Stimulated activated CD8-positive, alpha-beta memory T cell treated with anti-CD3 and anti-CD28 coated beads, Interleukin-4, amount 100 ng/mL, for 48 hours (primary cell): ENCODE data around the gene CAPZB.
A peak's percentile ranks its signal among the peaks of the same experiment; 100 is the strongest.

Source experiments
- DNase-seq: peaks from one replicate; pipeline ENCODE4 v3.0.0-alpha.2; 2020

CAPZB gene

DNA sequence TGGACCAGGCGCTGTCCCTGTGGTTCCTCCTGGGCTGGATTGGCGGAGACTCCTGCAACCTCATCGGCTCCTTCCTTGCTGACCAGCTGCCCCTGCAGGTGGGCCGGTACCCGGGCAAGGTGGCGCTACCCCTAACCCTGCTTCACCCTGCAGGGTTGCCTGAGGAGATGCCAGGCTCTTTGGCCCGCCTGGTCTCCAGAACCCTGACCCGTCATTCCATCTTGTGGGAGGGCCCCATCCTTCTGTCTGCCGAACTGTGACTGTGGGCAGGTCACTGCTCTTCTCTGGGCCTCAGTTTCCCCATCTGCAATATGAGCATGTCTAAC is 160.7 kb downstream of the CAPZB start:
- no peak for DNase-seq

DNA sequence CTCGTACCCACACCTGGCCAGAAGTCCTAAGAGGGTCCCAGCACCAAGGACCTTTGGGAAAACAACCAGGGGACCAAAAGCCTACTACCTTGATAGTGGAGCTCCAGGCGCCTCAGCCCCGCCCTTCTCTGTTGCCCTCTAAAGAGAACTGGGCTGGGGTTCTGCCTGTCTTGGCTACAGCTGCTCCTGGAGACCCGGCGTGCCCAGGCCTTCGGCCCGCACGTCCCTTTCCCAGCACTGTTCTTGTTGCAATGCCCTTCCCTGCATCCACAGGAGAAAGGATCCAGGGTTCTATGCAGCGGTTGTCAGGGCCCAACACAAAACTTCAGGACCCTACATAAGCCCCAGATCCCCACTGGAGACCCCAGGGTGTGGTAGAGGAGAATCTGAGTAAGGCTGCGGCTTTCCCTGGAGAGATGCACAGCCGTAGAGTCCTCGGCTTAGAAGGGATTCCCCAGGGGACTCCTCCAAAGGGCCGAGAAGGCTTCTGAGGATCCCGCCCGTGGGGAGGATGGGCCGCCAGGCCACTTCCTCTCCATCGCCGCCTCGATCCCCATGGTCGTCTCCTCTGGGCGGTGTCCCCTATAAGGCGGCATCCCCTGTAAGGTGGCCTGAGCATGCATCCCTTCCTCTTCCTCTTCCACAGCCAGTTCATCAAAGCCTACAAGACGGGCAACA is 161.2 kb downstream of the CAPZB start:
- DNase-seq, result no peak

DNA sequence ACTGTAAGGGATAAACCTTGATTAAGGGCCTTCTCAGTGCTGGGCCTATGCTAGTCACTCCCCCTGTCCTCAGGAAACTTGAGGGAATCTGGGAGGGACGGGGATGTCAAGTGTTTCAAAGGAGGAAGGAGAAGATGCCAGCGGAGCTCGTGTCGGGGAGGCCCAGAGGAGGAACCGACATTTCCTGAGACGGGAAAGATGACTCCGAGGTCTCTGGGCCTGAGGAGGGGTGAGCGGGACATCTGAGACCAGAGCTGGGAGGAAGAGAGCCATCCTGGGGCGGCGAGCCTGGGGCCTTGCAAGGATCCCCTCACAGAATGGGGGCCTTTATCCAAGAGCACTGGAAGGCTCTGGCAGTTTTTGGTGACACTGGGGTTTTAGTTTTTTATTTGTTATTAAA is 162.9 kb downstream of the CAPZB start:
- no peak for DNase-seq

DNA sequence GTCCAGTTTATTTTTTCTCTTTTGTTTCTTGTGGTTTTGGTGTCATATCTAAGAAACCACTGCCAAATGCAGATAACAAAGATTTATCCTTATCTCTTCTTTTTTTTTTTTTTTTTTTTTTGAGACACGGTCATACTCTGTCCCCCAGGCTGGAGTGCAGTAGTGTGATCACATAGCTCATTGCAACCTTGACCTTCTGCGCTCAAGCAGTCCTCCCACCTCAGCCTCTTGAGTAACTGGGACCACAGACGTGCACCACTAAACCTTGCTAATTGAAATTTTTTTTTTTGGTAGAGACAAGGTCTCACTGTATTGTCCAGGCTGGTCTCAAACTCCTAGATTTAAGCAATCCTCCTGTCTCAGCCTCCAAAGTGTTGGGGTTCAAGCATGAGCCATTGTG is 164.3 kb downstream of the CAPZB start:
- DNase-seq, result no peak

DNA sequence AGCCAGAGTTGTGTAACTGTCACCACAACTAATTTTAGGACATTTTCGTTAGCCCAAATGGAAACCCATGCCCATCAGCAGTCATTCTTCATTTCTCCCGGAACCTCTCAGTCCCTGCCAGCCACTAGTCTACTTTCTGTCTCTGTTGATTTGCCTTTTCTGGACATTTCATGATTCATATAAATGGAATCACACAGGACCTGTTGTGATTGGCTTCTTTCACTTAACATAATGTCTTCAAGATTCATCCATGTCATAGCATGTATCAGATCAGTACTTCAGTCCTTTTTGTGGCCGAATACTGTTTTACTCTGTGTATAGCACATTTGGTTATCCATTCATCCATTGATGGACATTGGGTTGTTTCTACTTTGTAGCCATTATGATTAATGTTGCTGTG is 166.1 kb downstream of the CAPZB start:
- DNase-seq, result no peak

DNA sequence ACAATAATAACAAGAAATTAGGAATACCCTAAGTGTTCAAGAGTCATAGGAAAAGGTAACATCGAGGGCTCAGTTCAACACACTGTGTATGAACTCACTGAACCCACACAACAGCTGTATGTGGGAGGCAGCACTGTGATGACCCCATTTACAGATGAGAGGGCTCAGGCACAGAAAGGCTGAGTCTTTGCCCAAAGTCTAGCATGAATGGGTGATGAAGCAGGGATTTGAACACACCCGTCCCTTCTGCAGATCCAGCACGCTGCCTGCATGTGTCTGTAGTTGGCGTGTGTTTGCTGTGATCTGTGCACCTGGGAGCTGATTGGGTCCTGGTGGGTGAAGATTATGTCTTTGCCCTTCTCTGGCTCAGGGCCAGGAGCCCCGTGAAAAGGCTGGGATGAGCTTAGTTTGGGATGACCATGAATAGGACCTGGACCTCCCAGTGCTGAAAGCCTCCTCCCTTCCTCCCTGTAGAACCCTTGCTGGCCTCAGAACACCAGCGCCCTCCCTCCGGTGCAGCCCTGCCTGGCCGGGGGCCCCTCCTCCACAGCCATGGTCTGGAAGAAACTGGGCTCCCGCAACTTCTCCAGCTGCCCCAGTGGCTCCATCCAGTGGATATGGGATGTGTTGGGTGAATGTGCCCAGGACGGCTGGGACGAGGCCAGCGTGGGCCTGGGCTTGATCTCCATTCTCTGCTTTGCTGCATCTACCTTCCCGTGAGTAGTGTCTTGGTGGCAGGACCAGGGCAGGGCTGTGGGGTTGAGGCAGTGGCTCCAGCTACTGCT is 168.0 kb downstream of the CAPZB start:
- no peak for DNase-seq

DNA sequence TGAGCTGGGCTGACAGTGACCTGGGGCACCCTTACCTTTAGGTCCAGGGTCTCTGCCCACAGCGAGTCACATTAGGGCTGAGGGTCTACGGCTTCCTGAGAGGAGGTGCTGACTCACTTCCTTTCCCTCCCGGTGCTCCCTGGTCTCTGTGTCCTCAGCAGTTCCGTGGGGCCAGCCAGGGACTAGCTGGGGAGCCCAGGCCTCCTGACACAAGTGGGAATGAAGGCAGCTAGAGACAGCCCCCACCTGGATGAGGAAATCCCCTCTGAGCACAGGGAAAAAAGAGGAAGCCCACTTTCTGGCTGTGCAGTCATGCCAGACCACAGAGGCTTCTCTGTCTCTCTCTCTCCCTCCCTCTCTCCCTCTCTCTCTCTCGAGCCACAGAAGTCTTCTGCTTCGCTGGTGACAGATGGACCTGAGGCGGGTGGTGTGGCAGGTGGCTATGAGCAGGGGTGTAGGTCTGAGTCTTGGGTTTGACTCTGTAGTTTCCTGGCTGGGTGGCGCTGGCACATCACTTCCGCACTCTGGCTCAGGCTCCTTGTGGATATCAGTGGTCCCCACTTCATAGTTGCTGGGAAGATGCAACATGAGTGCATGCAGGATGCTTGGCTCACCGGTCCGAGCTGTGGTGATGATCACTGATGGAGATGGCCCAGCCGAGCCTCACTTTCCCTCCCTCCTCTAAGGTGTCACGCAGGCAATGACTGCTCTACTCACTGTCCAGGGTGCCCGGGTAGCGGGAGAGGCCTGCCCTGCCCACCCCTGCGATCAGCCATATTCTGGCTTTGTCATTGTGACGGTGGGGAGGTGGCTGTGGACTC is 169.8 kb downstream of the CAPZB start:
- DNase-seq, result no peak

DNA sequence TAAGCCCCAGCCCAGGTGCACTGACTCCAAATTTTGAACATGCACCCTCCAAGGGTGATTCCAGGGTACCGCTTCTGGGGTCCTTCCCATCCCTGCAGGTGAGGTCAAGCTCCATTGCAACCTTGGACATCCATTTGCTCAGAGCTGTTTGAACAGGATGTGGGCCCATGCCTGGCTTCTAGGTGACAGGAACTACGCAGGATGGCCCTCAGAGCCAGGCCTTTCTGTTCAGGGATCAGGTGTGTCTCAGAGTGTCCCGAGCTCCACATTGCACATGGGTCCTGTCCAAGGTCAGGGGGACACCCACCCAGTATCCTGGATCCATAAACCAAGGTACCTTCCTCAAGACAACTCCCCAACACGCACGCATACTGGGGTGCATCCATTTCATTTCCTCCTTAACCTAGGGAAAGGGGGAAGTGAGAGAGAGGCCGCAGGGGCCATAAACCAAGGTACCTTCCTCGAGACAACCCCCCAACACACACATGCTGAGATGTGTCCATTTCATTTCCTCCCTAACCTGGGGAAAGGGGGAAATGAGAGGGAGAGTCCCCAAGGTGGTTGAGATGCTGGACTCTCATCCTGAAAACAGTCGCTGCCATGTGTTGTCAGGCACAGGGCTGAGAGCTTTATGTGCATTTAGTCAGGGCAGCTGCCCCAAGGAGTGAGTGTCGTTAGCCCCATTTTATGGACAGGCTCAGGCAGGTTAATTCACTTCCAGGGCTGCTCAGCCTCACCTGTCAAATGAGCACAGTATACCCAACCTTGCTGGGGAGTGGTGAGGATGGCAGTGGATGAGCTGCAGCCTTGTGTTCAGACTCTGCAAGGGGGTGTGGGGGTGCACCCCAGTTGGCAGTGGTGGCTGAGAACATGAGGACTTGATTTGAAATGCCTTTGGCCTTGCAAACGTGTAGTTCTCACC is 171.1 kb downstream of the CAPZB start:
- no peak for DNase-seq

DNA sequence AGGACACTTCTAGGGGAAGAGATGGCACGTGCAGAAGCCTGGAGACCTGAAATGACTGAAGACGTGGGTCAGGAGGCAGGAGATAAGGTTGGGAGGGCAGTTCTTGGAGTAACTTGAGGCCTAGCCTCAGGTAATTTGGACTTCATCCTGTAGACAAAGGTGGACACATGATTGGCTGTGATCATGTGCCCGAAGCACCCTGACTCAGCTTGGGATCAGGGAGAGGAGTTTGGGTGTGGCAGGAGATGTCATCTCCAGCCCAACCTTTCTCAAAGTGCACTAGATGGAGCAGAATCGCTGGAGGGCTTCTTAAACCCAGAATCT is 171.7 kb downstream of the CAPZB start:
- no peak for DNase-seq

DNA sequence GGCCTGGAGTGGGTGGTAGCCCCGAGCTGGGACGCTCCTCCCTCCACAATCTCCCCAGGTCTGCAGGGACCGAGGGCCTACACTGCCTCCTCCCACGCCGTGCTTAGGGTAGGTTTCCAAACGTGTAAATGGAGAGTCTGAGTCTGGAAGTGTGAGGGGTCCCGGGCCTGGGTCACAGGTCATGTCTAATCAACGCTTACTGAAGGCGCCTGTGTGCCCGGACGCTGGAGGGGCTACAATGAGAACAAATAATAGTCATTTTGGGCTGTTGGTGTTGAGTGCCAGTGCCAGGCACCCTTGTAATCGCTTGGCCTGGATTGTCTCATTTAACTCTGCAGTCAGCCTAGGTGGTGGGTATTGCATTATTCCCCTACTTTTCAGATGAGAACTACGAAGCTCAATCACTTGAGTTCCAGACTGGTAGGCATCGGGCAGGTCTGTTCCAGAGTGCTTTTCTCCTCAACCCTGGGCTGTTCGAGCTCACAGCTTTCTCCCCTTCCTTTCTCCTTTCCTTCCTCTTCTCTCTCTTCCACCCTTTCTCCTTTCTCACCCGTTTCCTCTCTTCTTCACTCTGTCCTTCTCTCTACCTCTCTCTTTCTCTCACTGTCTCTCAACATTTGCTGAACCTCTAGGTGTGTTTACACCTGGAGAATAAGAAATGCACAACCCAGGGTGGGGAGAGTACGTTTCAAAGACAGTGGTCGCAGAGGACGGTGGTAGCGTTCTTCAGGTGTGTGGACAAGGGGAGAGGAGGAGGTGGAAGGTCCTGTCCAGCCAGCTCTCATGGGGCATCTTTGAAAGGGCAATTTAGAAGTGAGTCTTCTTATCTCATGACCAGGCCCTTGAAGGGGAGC is 172.3 kb downstream of the CAPZB start:
- DNase-seq, result peak; percentile 62

DNA sequence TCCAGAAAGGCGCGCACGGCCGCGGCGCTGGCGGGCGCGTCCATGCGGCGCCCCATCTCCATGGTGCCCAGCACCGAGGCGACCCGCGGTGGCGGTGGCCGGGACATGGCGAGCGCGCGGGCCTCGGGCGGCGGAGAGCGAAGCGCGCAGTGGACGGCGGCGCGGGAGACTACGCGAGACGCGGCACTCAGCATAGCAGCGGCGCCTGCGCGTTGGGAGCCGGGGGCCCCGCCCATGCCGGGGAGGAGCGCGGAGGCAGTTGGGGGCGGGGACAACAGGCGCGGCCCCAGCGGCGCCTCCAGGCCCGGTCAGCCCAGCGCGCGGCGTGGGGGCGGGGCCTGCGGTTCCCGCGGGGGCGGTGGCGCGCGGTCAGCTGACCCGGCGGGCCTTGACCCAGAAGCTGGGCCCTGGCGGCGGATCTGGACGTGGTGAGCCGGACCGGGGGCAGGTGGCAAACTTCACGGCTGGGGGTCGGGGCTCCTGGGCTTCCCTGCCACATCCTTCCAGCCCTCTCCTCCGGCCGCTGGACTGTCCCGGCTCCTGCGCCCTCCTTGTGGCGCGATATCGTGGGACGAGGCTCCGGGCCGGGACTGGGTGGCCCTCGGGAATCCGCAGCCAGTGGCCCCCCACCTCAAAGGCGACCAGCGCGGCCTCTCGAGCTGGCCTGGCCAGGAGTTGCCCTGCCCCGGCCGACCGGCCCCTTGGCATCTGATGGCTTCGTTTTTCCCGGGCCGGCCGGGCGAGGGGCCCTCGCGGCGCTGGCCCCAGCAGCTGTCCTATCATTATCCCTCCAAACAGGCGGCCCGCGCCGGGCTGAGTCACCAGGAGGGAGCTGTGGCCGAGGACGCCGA is 173.2 kb downstream of the CAPZB start, which contains the start of the genes AKR7A2 and SLC66A1:
Gene AKR7A2, minus strand, starts transcription at position 214 of the 851 bp plus-strand sequence. Its CDS starts 20 bp downstream, at position 194.
Gene SLC66A1, plus strand, starts transcription at position 396 of the 851 bp plus-strand sequence. CDS start 5,352 bp downstream, outside the sequence.
- peak; percentile 93 for DNase-seq

DNA sequence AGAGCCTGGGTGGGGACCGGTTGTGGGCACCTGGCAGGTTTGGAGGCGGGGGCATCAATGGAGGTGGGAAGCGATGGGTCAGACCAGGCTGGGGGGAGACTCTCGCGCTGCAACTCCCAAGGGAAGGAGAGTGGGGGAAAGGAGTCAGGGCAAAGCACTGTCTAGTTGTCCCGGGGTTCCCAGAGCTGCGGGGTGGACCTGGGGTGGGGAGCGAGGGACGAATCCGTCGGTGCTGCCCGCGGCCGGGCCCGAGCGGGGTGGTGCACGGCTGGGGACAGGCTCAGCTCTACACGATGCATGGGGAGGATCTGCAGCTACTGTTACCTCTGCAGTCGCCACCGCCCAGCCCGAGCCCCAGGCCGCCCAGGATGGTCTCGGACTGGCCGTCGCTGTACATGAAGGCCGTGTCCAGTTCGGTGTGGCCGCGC is 173.8 kb downstream of the CAPZB start:
- peak; percentile 37 for DNase-seq

DNA sequence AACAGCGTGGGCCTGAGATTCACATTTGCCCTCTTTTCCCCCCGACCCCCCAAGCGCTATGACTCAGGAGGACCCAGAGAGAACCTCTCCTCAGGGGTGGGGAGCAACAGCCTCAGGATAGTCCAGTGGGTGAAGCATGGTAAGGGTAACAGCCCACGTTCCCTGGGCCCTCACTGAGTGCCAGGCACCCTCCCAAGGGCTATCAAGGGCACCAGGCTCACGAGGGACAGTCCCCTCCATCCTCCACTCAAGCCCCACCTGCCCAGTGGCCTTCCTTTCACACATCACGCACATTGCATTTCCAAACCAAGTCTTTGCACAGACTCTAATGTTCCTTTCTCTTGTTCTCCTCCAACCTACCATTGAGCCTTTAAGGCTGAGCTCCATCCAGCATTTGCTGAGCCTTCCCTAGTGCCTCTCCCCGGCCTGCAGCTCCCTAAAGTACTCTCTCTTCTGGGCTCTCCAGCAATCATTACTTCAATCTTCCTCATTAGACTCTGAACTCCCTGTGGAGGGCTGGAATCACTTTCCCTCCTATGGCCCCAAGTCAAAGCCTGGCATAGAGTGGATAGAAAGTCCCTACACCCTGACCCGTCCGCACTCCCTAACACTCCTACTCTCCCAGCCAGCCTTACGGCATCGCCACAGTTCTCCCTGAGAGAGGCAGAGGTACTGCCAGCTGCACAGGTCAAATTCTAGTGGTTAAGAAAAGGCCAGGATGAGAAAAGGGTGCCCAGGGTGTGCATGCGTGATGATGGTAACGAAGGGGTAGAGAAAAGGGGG is 174.4 kb downstream of the CAPZB start:
- DNase-seq, result no peak

DNA sequence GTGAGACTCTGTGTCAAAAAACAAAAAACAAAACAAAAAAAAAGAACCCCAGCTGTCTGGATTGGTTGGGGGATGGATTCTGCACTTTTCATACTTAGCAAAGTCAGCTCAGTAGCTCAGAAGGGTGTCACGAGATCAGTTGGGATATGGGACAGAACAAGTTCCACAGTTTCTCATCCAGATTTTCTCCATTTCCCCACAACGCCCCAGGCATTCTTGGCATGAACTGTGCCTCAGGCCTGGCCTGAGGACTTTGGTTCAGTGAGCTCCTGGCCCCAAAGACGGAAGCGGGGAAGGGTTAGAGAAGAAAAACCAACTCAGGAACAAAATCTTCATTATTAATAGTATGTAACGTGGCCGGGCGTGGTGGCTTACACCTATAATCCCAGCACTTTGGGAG is 175.3 kb downstream of the CAPZB start:
- DNase-seq, result no peak

DNA sequence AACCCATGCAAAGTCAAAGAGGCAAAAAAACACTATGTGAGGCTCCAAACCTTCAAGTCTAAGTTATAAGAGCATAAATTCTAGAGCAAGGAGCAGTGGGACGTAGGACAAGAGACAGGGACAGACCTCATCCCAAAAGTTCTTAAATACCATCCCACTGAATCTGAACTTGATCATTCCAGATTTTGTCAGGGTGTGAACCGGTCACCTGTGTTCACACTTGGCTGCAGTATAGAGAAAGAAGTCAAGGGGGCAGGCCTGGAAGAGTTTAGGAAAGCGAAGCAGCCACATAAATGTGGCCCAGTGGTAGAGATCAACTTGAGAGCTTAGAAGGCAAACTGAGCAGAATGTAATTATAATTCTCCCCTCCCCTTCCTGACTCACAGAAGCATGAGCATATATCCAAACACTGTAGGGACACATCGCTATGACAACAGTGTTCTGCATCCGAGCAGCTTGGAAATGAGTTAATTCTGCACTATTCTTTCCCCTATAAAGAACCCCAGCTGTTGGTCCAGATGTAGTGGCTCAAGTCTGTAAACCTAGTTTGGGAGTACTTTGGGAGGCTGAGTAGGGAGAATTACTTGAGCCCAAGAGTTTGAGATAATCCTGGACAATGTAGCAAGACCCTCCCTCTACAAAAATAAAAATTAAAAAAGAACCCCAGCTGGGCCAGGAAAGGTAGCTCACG is 176.1 kb downstream of the CAPZB start:
- no peak for DNase-seq

DNA sequence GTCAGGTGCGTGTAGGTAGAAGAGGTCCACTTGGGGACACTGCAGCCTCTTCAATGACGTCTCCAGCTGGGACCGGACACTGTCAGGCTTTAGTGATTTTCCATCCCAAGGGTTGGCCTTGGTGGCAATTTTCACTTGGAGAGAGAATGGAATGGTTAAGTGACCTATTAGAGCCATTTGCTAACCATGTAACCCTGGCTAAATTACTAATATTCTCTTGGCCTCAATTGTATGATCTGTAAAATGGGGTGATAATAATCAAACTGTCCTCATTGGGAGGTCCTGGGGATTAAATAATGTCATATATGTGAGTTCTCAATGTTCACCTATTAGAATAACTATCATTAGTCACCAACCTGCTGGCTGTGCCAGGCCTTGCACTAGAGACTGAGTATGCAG is 176.8 kb downstream of the CAPZB start:
- no peak for DNase-seq

DNA sequence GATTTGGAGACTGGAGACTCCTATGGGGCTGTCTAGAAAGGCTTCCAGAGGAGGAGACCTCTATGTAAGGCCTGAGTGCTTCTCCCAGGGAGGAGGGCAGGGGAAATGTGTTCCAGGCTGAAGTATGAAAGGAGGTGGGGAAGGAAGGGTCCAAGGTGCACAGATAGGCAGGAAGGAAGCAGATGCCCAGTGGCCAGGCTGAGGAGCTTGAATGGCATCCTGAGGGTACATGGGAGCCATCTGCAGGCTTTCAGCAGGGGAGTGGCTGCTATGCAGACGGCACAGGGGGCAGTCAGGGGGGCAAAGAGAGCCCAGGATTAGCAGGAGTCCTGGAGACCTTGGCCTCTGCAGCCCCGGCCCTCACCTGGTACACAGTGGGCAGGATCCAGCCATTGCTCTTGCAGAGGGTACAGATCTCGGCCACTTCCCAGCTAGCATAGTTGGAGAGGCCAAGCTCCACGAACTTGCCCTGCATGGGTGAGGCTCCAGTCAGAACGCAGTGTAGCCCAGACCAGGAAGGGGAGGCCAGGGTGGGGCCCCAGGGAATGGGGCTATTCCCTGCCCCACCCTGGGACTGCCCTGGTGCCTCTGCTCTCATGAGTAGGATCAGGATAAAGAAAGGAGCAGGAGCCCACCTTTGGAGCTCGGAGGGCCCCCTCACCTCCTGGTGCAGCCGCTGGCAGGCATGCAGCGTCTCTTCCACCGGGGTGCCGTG is 177.4 kb downstream of the CAPZB start:
- DNase-seq, result no peak

DNA sequence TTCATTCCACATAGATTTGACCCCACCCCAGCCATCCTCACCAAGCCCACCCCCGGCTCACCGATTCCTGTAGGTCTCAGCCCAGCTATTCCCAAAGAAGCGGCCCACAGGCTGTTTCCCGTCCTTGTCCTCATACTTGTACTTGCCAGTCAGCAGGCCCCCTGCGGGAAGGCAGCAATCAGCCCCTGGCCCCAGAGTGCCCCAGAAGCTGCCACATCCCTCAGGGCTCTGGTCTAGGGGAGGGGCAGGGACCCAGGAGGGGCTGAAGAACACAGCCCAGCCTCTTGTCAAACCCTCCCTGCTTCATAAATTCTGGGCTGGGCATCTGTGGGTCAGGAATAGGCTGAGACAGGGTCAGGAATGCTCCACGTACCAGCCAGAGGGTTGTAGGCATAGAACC is 178.4 kb downstream of the CAPZB start:
- no peak for DNase-seq

DNA sequence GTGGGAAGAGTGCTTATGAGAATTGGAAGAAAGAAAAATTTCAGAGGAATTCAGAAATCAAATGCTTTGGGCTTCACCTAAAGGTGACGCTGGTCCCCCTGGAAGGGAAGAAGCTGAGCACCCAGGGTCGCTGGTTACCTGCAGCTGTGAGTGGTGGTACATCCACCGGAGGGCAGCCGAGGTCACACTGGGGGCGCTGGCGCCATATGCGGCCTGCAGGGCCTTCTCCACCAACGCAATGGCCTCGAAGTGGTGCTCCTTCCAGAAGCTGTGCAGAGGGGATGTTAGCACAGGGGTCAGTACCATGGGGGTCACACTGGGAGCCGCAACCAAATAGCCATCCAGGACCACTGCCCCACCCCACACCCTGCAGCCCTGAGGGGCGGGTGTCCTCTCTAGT is 179.5 kb downstream of the CAPZB start:
- no peak for DNase-seq
